Right lobe of liver (tissue), 4 donors: ENCODE results near the gene BRD1.

ENCODE experiments used
- POLR2A ChIP-seq: fragments of 450-650 bp; IDR thresholded peaks from one replicate; pipeline ENCODE4 v1.6.1; 2017; ENCODE audit warnings: antibody characterized with exemption, mild to moderate bottlenecking
- TF ChIP-seq, protein P1 (sequence below), 4 donors: fragments of 200-600 bp in 3 of 4; fragments of 450-650 bp in 1 of 4; IDR thresholded peaks; one replicate each; pipeline versions ENCODE4 v1.5.1 to v1.8.0; 2016 to 2022; ENCODE audit warnings: antibody characterized with exemption in 4 of 4, mild to moderate bottlenecking in 2 of 4
- donor health status: DM: no; HTN: no; CAD: no.
- donor health status: DM: no; HTN: no; CAD: no.
- donor health status: DM: no; HTN: yes; CAD: no.

DNA sequence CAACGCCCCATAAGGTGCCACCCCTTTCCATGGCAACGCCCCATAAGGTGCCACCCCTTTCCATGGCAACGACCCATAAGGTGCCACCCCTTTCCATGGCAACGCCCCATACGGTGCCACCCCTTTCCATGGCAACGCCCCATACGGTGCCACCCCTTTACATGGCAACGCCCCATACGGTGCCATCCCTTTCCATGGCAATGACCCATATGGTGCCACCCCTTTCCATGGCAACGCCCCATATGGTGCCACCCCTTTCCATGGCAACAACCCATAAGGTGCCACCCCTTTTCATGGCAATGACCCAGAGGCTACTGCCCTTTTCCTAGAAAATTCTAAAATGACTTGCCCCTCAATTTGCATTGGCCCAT is 72.1 kb downstream of the BRD1 start:
- TF ChIP-seq, protein P1, sequence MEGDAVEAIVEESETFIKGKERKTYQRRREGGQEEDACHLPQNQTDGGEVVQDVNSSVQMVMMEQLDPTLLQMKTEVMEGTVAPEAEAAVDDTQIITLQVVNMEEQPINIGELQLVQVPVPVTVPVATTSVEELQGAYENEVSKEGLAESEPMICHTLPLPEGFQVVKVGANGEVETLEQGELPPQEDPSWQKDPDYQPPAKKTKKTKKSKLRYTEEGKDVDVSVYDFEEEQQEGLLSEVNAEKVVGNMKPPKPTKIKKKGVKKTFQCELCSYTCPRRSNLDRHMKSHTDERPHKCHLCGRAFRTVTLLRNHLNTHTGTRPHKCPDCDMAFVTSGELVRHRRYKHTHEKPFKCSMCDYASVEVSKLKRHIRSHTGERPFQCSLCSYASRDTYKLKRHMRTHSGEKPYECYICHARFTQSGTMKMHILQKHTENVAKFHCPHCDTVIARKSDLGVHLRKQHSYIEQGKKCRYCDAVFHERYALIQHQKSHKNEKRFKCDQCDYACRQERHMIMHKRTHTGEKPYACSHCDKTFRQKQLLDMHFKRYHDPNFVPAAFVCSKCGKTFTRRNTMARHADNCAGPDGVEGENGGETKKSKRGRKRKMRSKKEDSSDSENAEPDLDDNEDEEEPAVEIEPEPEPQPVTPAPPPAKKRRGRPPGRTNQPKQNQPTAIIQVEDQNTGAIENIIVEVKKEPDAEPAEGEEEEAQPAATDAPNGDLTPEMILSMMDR (IDR thresholded peaks at IDR 0.05): no peak
- no peak for TF ChIP-seq POLR2A
